Karpas-422 (cell line): ENCODE results near the gene HK1. TPM values are rescaled to one million over a fixed set of nuclear protein-coding genes. Genes with fewer than 3 reads are reported as not detected.
A peak's percentile ranks its signal among the peaks of the same experiment; 100 is the strongest.

ENCODE experiments used
- DNase-seq: peaks from one replicate; pipeline ENCODE4 v3.0.0-alpha.2; 2015
- H2AFZ ChIP-seq: fragments of 200-600 bp; sonication (generic); 2 replicates; pipeline ENCODE4 v1.6.1; 2014; ENCODE audit warnings: antibody characterized with exemption, low read length, mixed read lengths
- H3K27ac ChIP-seq: fragments of 200-600 bp; sonication (generic); 2 replicates; pipeline ENCODE4 v1.5.1; 2014; ENCODE audit warnings: mild to moderate bottlenecking, low read length, moderate library complexity
- H3K27me3 ChIP-seq: fragments of 200-600 bp; sonication (generic); 2 replicates; pipeline ENCODE4 v1.6.1; 2014; ENCODE audit warnings: low read length, mixed read lengths
- H3K36me3 ChIP-seq: fragments of 200-600 bp; sonication (generic); 2 replicates; pipeline ENCODE4 v1.6.1; 2014; ENCODE audit warnings: low read length, mixed read lengths; ENCODE audit not compliant: insufficient read depth
- H3K4me1 ChIP-seq: fragments of 200-600 bp; sonication (generic); 2 replicates; pipeline ENCODE4 v1.6.1; 2014; ENCODE audit warnings: mild to moderate bottlenecking, low read length, mixed read lengths
- H3K4me2 ChIP-seq: fragments of 200-600 bp; sonication (generic); 2 replicates; pipeline ENCODE4 v1.6.1; 2014; ENCODE audit warnings: low read length, low read depth, mild to moderate bottlenecking; ENCODE audit not compliant: poor library complexity, severe bottlenecking
- H3K4me3 ChIP-seq: fragments of 200-600 bp; sonication (generic); 2 replicates; pipeline ENCODE4 v1.5.1; 2014; ENCODE audit warnings: mild to moderate bottlenecking, antibody characterized with exemption, low read length, mixed read lengths
- H3K79me2 ChIP-seq: fragments of 200-600 bp; sonication (generic); 2 replicates; pipeline ENCODE4 v1.6.1; 2014; ENCODE audit warnings: mild to moderate bottlenecking, low read length, mixed read lengths
- H3K9ac ChIP-seq: fragments of 200-600 bp; sonication (generic); 2 replicates; pipeline ENCODE4 v1.6.0; 2014; ENCODE audit warnings: low read length
- H3K9me2 ChIP-seq: fragments of 200-600 bp; sonication (generic), shearing (Covaris generic); replicated peaks from 2 replicates; pipeline ENCODE4 v1.6.0; 2014; ENCODE audit warnings: mild to moderate bottlenecking, low read length, moderate library complexity; ENCODE audit not compliant: insufficient read depth
- H3K9me3 ChIP-seq: fragments of 300-700, 200-600 bp; sonication (generic); 2 replicates; pipeline ENCODE4 v1.6.1; 2014; ENCODE audit warnings: low read length, mixed read lengths
- H4K20me1 ChIP-seq: fragments of 200-600 bp; sonication (generic); 2 replicates; pipeline ENCODE4 v1.6.1; 2014; ENCODE audit warnings: mild to moderate bottlenecking, antibody characterized with exemption, low read length, low read depth; ENCODE audit not compliant: insufficient read depth
- total RNA-seq: library from RNA; depleted of rRNA; stranded (reverse); fragments of >200 nt; shearing (Covaris generic); gene quantifications from 2 replicates; pipeline ENCODE4 v1.2.3, GENCODE V29; 2014; ENCODE audit warnings: low replicate concordance

Gene HK1
- total RNA-seq, 1 experiment from 2014 or later, result 54.6 TPM

DNA sequence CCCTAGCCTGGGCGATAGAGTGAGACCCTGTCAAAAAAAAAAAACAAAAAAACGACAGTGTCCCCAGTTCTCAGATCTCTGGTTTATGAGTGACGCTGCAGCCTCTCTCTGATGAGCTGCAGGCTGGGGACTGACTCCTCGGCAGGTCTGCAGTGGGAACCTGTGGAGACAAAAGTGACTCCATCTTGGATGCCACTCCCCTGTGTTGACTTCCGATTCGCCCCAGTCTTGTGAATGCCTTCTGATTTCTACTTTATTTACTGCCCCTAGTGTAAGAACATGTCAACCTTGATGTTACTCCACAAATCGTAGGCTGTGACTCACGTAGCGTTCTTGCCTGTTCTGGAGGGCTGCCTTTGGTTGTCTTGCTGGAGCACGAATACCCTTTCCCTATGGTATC is 132.2 kb downstream of the HK1 start:
- Histone ChIP-seq H3K79me2 (no peaks in the 10 kb centered on the region), H3K9ac (no peak overlapping the region), H3K9me2 (no peaks in the 10 kb centered on the region), H3K4me1 (peaks cover 25% of the 10 kb centered on the region), H3K36me3 (no peaks in the 10 kb centered on the region), H3K4me3 (no peak overlapping the region), H3K27me3 (no peaks in the 10 kb centered on the region), H2AFZ (no peak overlapping the region), H3K9me3 (no peaks in the 10 kb centered on the region), H3K27ac (no peak overlapping the region), H4K20me1 (no peaks in the 10 kb centered on the region), H3K4me2 (no peak overlapping the region)
- DNase-seq, result no peak

DNA sequence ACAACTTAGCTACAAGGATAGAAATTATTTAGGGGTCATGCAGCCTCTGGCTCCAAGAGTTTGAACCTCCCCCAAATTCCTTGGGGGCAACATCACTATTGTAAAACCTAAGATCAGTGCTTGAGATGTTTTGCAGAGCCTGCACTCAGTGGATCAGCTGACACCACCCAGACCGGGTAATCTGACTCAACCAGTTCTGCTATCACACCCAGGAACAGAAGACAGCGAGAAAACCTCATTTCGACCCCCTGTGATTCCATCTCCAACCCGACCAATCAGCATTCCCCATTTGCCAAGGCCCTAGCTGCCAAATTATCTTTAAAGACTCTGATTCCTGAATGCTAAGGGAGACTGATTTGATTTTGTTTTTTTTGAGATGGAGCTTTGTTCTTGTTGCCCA is 133.2 kb downstream of the HK1 start:
- Histone ChIP-seq H3K9ac (no peak overlapping the region), H3K36me3 (no peaks in the 10 kb centered on the region), H3K4me3 (no peak overlapping the region), H3K4me1 (peaks cover 25% of the 10 kb centered on the region), H3K9me2 (no peaks in the 10 kb centered on the region), H3K9me3 (no peaks in the 10 kb centered on the region), H2AFZ (no peak overlapping the region), H3K4me2 (no peak overlapping the region), H3K27ac (no peak overlapping the region), H3K79me2 (no peaks in the 10 kb centered on the region), H3K27me3 (no peaks in the 10 kb centered on the region), H4K20me1 (no peaks in the 10 kb centered on the region)
- no peak for DNase-seq

DNA sequence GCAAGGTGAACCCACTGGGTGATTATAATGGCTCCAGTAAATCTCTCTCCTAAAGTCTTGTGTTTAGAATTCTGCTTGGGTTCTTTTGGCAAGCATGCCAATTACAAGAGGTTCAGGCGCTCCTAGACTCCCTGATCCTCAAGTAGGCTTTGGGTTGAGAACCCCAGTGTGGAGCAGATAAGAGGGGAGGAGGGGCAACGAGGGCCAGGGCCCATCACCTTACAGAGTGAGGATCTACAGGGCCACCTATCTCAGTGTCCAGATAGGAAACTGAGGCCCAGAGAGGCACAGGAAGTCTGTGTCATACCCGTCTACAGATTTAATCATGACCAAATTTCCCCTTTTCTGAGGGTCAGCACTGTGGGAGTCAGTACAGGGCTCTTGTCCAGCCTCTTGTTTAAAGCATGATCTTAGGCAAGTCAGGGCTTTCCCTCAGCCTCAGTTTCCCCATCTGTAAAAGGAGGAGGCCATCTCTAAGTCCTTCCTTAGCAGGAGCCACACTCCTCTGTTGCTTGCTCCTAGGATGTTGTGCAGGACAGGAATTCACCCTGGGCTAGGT is 134.0 kb downstream of the HK1 start:
- Histone ChIP-seq H3K27me3 (no peaks in the 10 kb centered on the region), H3K4me1 (peaks cover 24% of the 10 kb centered on the region), H3K9ac (no peak overlapping the region), H3K79me2 (no peaks in the 10 kb centered on the region), H3K9me3 (no peaks in the 10 kb centered on the region), H2AFZ (no peak overlapping the region), H3K4me2 (no peak overlapping the region), H3K4me3 (no peak overlapping the region), H3K27ac (no peak overlapping the region), H4K20me1 (no peaks in the 10 kb centered on the region), H3K36me3 (no peaks in the 10 kb centered on the region), H3K9me2 (no peaks in the 10 kb centered on the region)
- DNase-seq, result no peak

DNA sequence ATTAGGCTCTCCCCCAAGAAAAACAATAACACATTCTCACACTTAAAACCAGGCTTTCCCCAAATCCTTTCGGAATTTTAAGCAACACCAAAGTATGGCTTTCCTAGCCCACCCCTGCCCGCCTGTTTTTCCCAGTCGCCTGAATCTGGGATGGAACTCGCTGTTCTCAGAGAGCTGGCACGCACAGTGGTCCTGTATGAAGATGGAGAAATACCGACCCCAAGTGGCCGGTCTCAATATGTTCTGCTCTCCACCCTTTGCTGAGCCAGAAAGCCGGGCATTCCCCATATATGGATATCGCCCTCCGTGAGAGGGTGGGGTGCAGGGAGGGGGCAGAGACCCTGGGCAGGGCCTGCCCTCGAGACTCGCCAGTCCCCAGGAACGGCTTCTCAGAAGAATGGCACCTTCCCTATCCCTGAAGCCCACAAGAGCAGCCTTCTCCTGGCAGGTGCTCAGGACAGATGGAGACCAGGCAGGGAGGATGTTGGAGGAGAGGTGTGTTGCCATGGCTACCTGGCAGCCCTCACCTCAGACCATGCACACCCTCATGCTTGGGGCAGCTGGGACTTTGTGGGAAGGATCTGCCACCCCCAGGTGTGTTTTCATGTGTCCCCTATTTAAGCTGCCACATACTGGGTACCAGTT is 135.0 kb downstream of the HK1 start:
- Histone ChIP-seq H3K27ac (no peak overlapping the region), H3K9me3 (no peaks in the 10 kb centered on the region), H3K4me3 (no peak overlapping the region), H2AFZ (no peak overlapping the region), H3K9me2 (no peaks in the 10 kb centered on the region), H3K27me3 (no peaks in the 10 kb centered on the region), H3K4me1 (peaks cover 14% of the 10 kb centered on the region), H4K20me1 (no peaks in the 10 kb centered on the region), H3K9ac (no peak overlapping the region), H3K4me2 (no peak overlapping the region), H3K79me2 (no peaks in the 10 kb centered on the region), H3K36me3 (no peaks in the 10 kb centered on the region)
- DNase-seq, result peak; percentile 80

DNA sequence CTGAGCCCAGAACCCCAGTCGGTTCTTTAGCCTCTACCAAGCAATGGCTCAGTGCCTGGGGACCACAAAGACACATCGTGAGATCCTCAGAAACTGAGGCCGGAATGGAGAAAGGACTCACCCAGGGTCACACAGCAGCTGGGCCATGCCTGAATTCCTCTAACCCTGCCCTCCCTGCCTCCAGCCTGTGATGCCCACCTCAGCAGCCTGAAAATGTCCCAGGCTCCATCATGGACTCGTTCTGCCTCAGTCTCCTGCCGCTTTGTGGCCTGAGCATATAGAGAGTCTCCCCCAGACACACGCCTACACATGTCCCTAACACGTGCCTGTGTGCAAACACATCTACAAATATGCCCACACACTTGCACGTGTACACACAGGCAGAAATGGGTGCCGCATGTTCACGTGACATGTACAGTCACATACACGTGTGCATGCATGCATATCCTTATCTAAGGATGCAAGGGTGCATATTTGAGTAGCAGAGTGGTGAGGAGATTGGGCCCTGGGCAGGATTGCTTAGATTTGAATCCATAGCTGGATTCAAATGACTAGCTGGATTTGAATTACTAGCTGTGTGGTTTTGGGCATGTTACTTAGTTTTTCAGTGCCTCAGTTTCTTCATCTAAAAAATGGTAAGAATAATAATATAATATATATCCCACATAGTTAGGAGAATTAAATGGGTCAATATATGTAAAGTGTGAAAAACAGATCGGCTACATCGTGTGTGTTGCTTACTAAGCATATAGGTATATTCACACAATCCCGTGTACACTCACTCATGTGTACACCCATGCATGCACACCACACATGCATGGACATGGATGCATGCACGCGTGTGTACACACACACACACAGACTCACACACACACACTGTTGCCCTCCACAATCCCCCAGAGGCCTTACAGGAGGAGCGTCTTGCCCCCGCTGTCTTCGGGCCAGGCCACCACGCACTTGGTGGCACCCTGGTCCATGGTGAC is 136.0 kb downstream of the HK1 start:
- H3K27me3 ChIP-seq, result no peaks in the 10 kb centered on the region
- H3K9me2 ChIP-seq, result no peaks in the 10 kb centered on the region
- H3K4me3 ChIP-seq, result no peak overlapping the region
- H2AFZ ChIP-seq, result no peak overlapping the region
- no peaks in the 10 kb centered on the region for H3K79me2 ChIP-seq
- H3K4me2 ChIP-seq, result no peak overlapping the region
- no peaks in the 10 kb centered on the region for H3K9me3 ChIP-seq
- DNase-seq, result no peak
- no peaks in the 10 kb centered on the region for H3K36me3 ChIP-seq
- peaks cover 7% of the 10 kb centered on the region for H3K4me1 ChIP-seq
- H3K9ac ChIP-seq, result no peak overlapping the region
- no peak overlapping the region for H3K27ac ChIP-seq
- no peaks in the 10 kb centered on the region for H4K20me1 ChIP-seq

DNA sequence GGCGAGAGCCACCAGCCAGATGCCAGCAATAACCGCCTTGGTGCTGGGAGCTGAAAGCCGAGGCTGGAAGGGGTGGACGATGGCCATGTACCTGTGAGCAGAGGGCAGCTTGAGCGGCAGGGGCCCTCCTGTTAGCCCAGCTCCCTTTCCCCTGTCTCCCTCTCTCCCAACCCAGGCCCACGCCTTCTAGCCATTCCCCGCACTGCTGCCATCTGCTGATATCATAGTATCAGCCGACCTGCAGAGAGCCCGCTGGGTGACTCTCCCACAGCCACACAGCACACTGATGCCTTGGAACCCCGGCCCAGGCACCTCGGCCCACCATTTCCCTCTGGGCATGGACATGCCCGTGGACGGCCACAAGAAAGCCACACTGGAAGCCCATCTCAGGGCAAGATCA is 136.8 kb downstream of the HK1 start:
- Histone ChIP-seq H2AFZ (no peak overlapping the region), H4K20me1 (no peaks in the 10 kb centered on the region), H3K9ac (no peak overlapping the region), H3K9me3 (no peaks in the 10 kb centered on the region), H3K79me2 (no peaks in the 10 kb centered on the region), H3K36me3 (no peaks in the 10 kb centered on the region), H3K27ac (no peak overlapping the region), H3K4me3 (no peak overlapping the region), H3K27me3 (no peaks in the 10 kb centered on the region), H3K4me2 (no peak overlapping the region), H3K4me1 (peaks cover under 1% of the 10 kb centered on the region; the same call in 1 of the 2 replicates), H3K9me2 (no peaks in the 10 kb centered on the region)
- DNase-seq, result no peak

DNA sequence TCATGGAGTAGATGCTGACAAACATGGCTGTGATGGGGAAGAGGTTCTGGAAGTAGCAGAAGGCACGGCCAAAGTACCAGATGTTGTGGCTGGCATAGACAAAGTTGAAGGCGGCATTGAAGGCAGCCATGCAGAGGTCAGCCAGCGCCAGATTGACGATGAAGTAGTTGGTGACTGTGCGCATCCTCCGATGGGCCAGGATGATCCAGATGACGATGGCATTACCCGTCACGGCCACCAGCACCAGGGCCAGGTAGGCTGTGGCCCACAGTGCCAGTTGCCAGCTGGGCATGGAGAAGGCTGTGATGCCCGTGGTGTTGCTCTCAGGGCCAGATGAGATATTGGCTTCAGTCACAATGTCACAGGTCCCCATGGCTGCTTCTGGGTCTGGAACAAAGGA is 137.7 kb downstream of the HK1 start:
- no peak for DNase-seq
- no peaks in the 10 kb centered on the region for H4K20me1 ChIP-seq
- no peaks in the 10 kb centered on the region for H3K9me2 ChIP-seq
- H3K27me3 ChIP-seq, result no peaks in the 10 kb centered on the region
- H3K36me3 ChIP-seq, result no peaks in the 10 kb centered on the region
- H3K9ac ChIP-seq, result no peak overlapping the region
- H3K4me1 ChIP-seq, result no peaks in the 10 kb centered on the region
- H2AFZ ChIP-seq, result no peak overlapping the region
- H3K79me2 ChIP-seq, result no peaks in the 10 kb centered on the region
- no peak overlapping the region for H3K4me2 ChIP-seq
- no peaks in the 10 kb centered on the region for H3K9me3 ChIP-seq
- no peak overlapping the region for H3K27ac ChIP-seq
- no peak overlapping the region for H3K4me3 ChIP-seq

DNA sequence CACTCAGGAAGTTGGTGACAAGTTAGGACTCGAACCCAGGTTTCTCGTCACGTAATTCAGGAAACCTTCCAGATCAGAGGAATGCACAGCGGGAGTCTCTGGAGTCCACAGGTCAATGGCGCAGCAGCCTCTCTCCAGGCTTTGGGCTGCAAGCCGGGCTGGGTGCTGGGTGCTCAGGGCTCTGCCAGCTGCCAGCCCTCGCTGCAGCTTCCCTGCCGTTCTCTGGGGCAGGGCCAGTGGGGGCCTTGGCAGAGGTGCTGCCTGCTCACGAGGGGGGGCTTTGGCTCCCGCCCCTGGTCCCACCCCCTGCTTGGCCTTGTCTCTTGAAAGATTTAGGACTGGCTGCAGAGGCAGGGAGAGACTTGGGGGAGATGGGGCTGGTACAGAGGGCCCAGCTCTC is 138.4 kb downstream of the HK1 start, which contains the start of gene TACR2:
TSS of gene TACR2 (minus strand) at position 224 of the 400 bp plus-strand sequence. CDS start 595 bp downstream, outside the sequence.
- H3K4me2 ChIP-seq, result no peak within 1 kb of the TSS
- no peak within 1 kb of the TSS for H2AFZ ChIP-seq
- H3K9me3 ChIP-seq, result no peaks in the 10 kb centered on the region
- H3K79me2 ChIP-seq, result no peaks in the 10 kb centered on the region
- no peaks in the 10 kb centered on the region for H3K36me3 ChIP-seq
- no peak for DNase-seq
- no peaks in the 10 kb centered on the region for H3K4me1 ChIP-seq
- no peaks in the 10 kb centered on the region for H3K27me3 ChIP-seq
- H3K9me2 ChIP-seq, result no peaks in the 10 kb centered on the region
- H4K20me1 ChIP-seq, result no peaks in the 10 kb centered on the region
- H3K4me3 ChIP-seq, result no peak within 1 kb of the TSS
- no peak within 1 kb of the TSS for H3K9ac ChIP-seq
- no peak within 1 kb of the TSS for H3K27ac ChIP-seq
